Lung (tissue), 12 donors: ENCODE data around the gene IL36B. TPM values are rescaled to one million over a fixed set of nuclear protein-coding genes. Genes with fewer than 3 reads are reported as not detected.

Experiments used
- ATAC-seq: fragments of 200-7000 bp; cut with Tn5 transposase; one replicate; pipeline ENCODE4 v1.9.1; 2020; ENCODE audit warnings: moderate number of reproducible peaks; ENCODE audit not compliant: insufficient read depth, low FRiP score
- DNase-seq, 3 donors: peaks; one replicate each; pipeline ENCODE4 v3.0.0-alpha.2; 2013 to 2017
- H3K27ac ChIP-seq, 2 donors: one replicate each; pipeline ENCODE4 v1.5.1; 2013; ENCODE audit warnings: mild to moderate bottlenecking in 2 of 2, moderate library complexity in 2 of 2, control low read depth in 1 of 2, inconsistent platforms in 1 of 2, low read depth in 1 of 2, low read length in 1 of 2
- H3K27me3 ChIP-seq, 3 donors: one replicate each; pipeline ENCODE4 v1.5.1; 2013; ENCODE audit warnings: low read length in 2 of 3; ENCODE audit not compliant: control insufficient read depth in 3 of 3, insufficient read depth in 3 of 3
- H3K36me3 ChIP-seq, 4 donors: one replicate each; pipeline ENCODE4 v1.5.1; 2013; ENCODE audit warnings: low read length in 4 of 4, mild to moderate bottlenecking in 1 of 4, moderate library complexity in 1 of 4; ENCODE audit not compliant: control insufficient read depth in 4 of 4, insufficient read depth in 4 of 4
- H3K4me1 ChIP-seq, 5 donors: one replicate each; pipeline ENCODE4 v1.5.1; 2013; ENCODE audit warnings: low read length in 5 of 5, mild to moderate bottlenecking in 2 of 5, moderate library complexity in 1 of 5; ENCODE audit not compliant: control insufficient read depth in 5 of 5, insufficient read depth in 5 of 5
- H3K4me3 ChIP-seq: one replicate; pipeline ENCODE4 v1.5.1; 2013; ENCODE audit warnings: mild to moderate bottlenecking, control low read depth, moderate library complexity
- H3K9ac ChIP-seq, 2 donors: one replicate each; pipeline ENCODE4 v1.5.1; 2013; ENCODE audit warnings: low read length in 2 of 2, control low read depth in 1 of 2; ENCODE audit not compliant: insufficient read depth in 1 of 2
- H3K9me3 ChIP-seq, 4 donors: one replicate each; pipeline ENCODE4 v1.5.1; 2013; ENCODE audit warnings: low read length in 3 of 4, mild to moderate bottlenecking in 1 of 4, moderate library complexity in 1 of 4; ENCODE audit not compliant: control insufficient read depth in 4 of 4, insufficient read depth in 3 of 4
- WGBS, 2 donors: extraction: QIAGEN DNeasy Blood & Tissue Kit; methylation state at CpG; one replicate each; pipeline ENCODE4 v1.1.7; 2013; 5-methylcytosine and 5-hydroxymethylcytosine counted together
- polyA plus RNA-seq, 2 donors: library from polyadenylated mRNA; stranded (reverse); fragments of 200-250 nt; gene quantifications; one replicate each; pipeline ENCODE4 v1.2.1, GENCODE V29; 2013
- total RNA-seq, 2 donors: library from RNA; depleted of rRNA in 1 of 2; stranded (reverse); fragments of >200 nt in 1 of 2; gene quantifications; one replicate each; pipeline ENCODE4 v1.2.1, GENCODE V29; 2014 to 2021
- TF ChIP-seq, protein P1 (sequence below): IDR thresholded peaks from 2 replicates; pipeline ENCODE4 v1.5.1; 2012; ENCODE audit warnings: mild to moderate bottlenecking; ENCODE audit errors: control extremely low read depth, extremely low read depth
- donor health status: control.
- donor health status: control.
- donor health status: Bipolar disorder and iron deficiency.
- donor health status: healthy.
- donor health status: DM: yes; HTN: yes; CAD: no.

Gene IL36B
- total and polyA plus RNA-seq, 4 donors, result 0.05 TPM; not detected in 3

DNA sequence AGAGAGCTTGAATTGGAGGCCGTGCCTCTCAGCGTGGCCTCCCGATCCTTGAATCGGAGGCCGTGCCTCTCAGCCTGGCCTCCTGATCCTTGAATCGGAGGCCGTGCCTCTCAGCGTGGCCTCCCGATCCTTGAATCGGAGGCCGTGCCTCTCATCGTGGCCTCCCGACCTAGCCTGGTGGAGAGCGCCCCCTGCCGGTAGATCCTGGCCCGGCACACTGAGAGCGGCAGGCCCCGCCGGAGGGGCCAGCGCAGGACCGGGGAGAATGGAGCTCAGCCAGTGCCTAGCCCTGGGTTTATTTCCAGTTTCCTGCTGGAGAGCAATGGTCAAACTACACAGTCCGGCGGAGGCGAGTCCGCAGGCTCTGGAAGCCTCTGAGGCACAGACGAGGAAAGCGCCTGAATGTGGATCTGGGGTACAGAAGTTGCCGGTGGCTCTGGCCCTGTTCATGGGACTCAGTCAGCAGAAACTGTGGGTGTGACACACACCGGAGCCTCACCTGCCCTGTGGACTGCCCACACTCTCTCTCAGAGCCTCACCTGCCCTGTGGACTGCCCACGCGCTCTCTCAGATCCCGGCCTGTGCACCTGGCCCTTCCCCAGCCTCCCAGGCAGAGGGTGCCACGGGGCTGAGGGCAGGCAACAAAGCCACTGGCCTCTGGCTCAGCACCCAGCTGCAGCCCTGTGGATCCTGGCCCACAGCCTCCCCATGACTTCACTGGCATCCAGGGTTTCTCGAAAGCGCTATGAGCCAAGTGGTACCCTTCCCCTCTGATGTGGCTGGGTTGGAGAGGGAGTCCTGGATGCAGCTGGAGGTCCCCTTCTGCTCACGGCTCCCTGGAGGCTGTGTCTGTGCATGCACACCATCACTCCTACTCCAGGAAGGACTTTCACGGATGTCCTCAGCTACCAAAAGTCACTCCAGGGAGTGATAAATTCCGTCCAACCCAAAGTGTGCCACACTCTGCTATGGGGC lies 1.5 kb downstream of the IL36B start:
- TF ChIP-seq, protein P1, sequence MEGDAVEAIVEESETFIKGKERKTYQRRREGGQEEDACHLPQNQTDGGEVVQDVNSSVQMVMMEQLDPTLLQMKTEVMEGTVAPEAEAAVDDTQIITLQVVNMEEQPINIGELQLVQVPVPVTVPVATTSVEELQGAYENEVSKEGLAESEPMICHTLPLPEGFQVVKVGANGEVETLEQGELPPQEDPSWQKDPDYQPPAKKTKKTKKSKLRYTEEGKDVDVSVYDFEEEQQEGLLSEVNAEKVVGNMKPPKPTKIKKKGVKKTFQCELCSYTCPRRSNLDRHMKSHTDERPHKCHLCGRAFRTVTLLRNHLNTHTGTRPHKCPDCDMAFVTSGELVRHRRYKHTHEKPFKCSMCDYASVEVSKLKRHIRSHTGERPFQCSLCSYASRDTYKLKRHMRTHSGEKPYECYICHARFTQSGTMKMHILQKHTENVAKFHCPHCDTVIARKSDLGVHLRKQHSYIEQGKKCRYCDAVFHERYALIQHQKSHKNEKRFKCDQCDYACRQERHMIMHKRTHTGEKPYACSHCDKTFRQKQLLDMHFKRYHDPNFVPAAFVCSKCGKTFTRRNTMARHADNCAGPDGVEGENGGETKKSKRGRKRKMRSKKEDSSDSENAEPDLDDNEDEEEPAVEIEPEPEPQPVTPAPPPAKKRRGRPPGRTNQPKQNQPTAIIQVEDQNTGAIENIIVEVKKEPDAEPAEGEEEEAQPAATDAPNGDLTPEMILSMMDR, result no peak
- 95% methylated on average over 38 of the region's 38 CpGs for WGBS, 2 donors
- ATAC-seq (no peak), DNase-seq (no peak)
- Histone ChIP-seq H3K27me3 (no peaks in the 10 kb centered on the region), H3K36me3 (no peaks in the 10 kb centered on the region), H3K27ac (no peak overlapping the region), H3K9ac (no peak overlapping the region), H3K9me3 (peaks cover 0 to 10% (median 4%) of the 10 kb centered on the region in 4 donors), H3K4me1 (no peaks in the 10 kb centered on the region), H3K4me3 (no peak overlapping the region)

DNA sequence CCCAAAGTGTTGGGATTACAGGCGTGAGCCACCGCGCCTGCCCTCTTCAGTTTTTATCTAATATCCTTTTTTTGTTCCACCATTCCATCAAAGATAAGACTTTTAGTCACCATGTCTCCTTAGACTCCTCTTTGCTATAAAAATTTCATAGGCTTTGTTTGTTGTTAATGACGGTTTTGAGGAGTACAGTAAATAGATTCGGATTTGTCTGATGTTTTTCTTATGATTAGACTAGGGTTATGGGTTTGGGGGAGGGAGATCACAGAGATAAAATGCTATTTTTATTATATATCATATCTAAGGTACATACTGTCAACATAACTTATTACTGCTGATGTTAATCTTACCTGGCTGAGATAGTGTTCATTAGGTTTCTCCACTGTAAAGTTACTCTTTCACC lies 6.2 kb downstream of the IL36B start:
- DNase-seq (no peak), ATAC-seq (no peak)
- TF ChIP-seq, protein P1, result no peak
- H3K27me3 ChIP-seq, result no peaks in the 10 kb centered on the region
- no peak overlapping the region for H3K9ac ChIP-seq
- H3K9me3 ChIP-seq, result no peaks in the 10 kb centered on the region
- WGBS, 2 donors, result 88 to 97% methylated on average over 5 of the region's 5 CpGs
- no peak overlapping the region for H3K4me3 ChIP-seq
- no peaks in the 10 kb centered on the region for H3K36me3 ChIP-seq
- H3K4me1 ChIP-seq, result no peaks in the 10 kb centered on the region
- H3K27ac ChIP-seq, result no peak overlapping the region

DNA sequence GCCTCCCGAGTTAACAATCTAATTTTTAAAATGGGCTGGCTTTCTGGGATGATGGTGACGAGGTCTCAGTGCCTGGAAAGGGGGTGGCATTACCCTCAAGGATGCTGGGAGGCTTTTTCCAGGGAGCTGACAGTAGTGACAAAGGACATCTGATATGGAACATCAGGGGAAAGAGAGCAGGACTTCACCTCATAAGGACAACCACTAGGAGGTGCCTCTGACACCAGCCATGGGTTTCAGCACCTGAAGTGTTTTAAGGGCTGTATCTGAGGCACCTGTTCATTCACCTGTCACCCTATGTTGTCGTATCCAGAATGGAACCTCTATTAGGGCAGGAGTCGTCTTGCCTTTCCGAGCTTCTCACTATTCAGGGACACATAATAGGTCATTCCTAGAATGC lies 10.8 kb downstream of the IL36B start:
- Histone ChIP-seq H3K9me3 (no peaks in the 10 kb centered on the region), H3K27ac (no peak overlapping the region), H3K4me1 (no peaks in the 10 kb centered on the region), H3K27me3 (no peaks in the 10 kb centered on the region), H3K4me3 (no peak overlapping the region), H3K9ac (no peak overlapping the region), H3K36me3 (no peaks in the 10 kb centered on the region)
- 74 to 78% methylated on average over 5 of the region's 5 CpGs for WGBS, 2 donors
- TF ChIP-seq, protein P1, result no peak
- ATAC-seq (no peak), DNase-seq (no peak)
